Measurements from ENCODE around the gene AMPD1. TPM values are rescaled to one million over a fixed set of nuclear protein-coding genes. Genes with fewer than 3 reads are reported as not detected.

The AMPD1 gene
- total RNA-seq, result under 1 TPM in 1 of 2 donors, not detected in 1; 0.41 TPM

GRCh38 chr1:114695430-114696058 lies at the start of gene AMPD1:
AMPD1 (minus strand) TSS chr1:114695546; CDS start chr1:114695471, 75 bp downstream.
- H3K27me3 ChIP-seq (replicated peaks; ENCODE audit: insufficient read depth), result no peaks in the 10 kb centered on the region
- no peak within 1 kb of the TSS for H3K4me3 ChIP-seq
- H3K36me3 ChIP-seq, result no peaks in the 10 kb centered on the region
- no peak for TF ChIP-seq CTCF (IDR thresholded peaks at IDR 0.05)
- DNase-seq (ENCODE audit: low spot score), result no peak
- H3K27ac ChIP-seq, result no peak within 1 kb of the TSS
- no peaks in the 10 kb centered on the region for H3K4me1 ChIP-seq (ENCODE audit: control insufficient read depth in 1 of 2, low read depth in 2 of 2)
- ATAC-seq (ENCODE audit: insufficient number of reproducible peaks, low FRiP score, low read depth), result no peak
- no peaks in the 10 kb centered on the region for H3K9me3 ChIP-seq

- peaks cover 4% of the 10 kb centered on the region for H3K36me3 ChIP-seq
- peaks cover 0 to 22% of the 10 kb centered on the region in 2 donors for H3K4me1 ChIP-seq (ENCODE audit: control insufficient read depth in 1 of 2, low read depth in 2 of 2)
- no peak for TF ChIP-seq CTCF (IDR thresholded peaks at IDR 0.05)
- ATAC-seq (ENCODE audit: insufficient number of reproducible peaks, low FRiP score, low read depth) (no peak), DNase-seq (ENCODE audit: low spot score) (no peak)
- H3K27me3 ChIP-seq (replicated peaks; ENCODE audit: insufficient read depth), result no peaks in the 10 kb centered on the region
- no peak overlapping the region for H3K27ac ChIP-seq
- no peak overlapping the region for H3K4me3 ChIP-seq
- no peaks in the 10 kb centered on the region for H3K9me3 ChIP-seq
Observed at GRCh38 chr1:114741963-114742746, 46.8 kb upstream of the AMPD1 start.

GRCh38 chr1:114740331-114740730 lies 45.0 kb upstream of the AMPD1 start:
- H3K27ac ChIP-seq, result no peak overlapping the region
- DNase-seq (ENCODE audit: low spot score) (no peak), ATAC-seq (ENCODE audit: insufficient number of reproducible peaks, low FRiP score, low read depth) (no peak)
- H3K4me1 ChIP-seq (ENCODE audit: control insufficient read depth in 1 of 2, low read depth in 2 of 2), result peaks cover 0 to 17% of the 10 kb centered on the region in 2 donors
- TF ChIP-seq CTCF (IDR thresholded peaks at IDR 0.05), result no peak
- H3K27me3 ChIP-seq (replicated peaks; ENCODE audit: insufficient read depth), result no peaks in the 10 kb centered on the region
- H3K9me3 ChIP-seq, result no peaks in the 10 kb centered on the region
- H3K36me3 ChIP-seq, result peaks cover 22% of the 10 kb centered on the region
- H3K4me3 ChIP-seq, result no peak overlapping the region

- Histone ChIP-seq H3K36me3 (peaks cover 41% of the 10 kb centered on the region), H3K27ac (no peak overlapping the region), H3K4me3 (no peak overlapping the region), H3K27me3 (replicated peaks; ENCODE audit: insufficient read depth) (no peaks in the 10 kb centered on the region), H3K4me1 (ENCODE audit: control insufficient read depth in 1 of 2, low read depth in 2 of 2) (peaks cover 0 to 6% of the 10 kb centered on the region in 2 donors), H3K9me3 (no peaks in the 10 kb centered on the region)
- no peak for TF ChIP-seq CTCF (IDR thresholded peaks at IDR 0.05)
- no peak for ATAC-seq (ENCODE audit: insufficient number of reproducible peaks, low FRiP score, low read depth)
- no peak for DNase-seq (ENCODE audit: low spot score)
Observed at GRCh38 chr1:114737314-114737849, 42.0 kb upstream of the AMPD1 start.

- DNase-seq (ENCODE audit: low spot score) (no peak), ATAC-seq (ENCODE audit: insufficient number of reproducible peaks, low FRiP score, low read depth) (no peak)
- Histone ChIP-seq H3K4me3 (no peak overlapping the region), H3K4me1 (ENCODE audit: control insufficient read depth in 1 of 2, low read depth in 2 of 2) (peaks cover 0 to 1% of the 10 kb centered on the region in 2 donors), H3K27me3 (replicated peaks; ENCODE audit: insufficient read depth) (no peaks in the 10 kb centered on the region), H3K36me3 (peaks cover 52% of the 10 kb centered on the region), H3K9me3 (no peaks in the 10 kb centered on the region), H3K27ac (no peak overlapping the region)
- TF ChIP-seq CTCF (IDR thresholded peaks at IDR 0.05), result no peak
Observed at GRCh38 chr1:114735479-114735878, 40.1 kb upstream of the AMPD1 start.
